ENCODE results near the gene EARS2.
"Not testable (repeated sequence)": the region's sequence is repeated elsewhere in the genome, so short reads cannot be mapped to it uniquely, and the experiment has no call there.

Gene EARS2

GRCh38 chr16:23523876-23524385 is 33.2 kb downstream of the EARS2 start:
- DNase-seq: no peak

DNA sequence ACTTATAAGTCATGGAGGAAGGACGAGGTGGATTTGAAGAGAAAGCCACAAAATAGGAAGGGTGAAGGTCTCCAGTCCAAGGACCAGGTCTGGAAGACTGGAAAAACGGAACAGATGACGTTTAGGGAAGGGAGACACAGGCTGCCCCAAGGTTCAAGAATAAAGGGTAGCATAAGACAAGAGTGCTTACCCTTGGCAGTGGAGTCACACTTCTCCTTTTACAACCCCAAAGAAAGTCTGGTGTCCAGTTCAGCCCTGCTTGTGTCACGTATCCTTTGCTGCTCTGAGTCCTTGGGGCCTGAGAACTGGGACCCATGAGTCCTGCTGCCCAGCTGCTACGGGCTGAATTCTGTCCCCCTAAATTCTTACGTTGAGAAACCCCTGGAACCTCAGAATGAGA is 33.8 kb downstream of the EARS2 start:
- DNase-seq: no peak

DNA sequence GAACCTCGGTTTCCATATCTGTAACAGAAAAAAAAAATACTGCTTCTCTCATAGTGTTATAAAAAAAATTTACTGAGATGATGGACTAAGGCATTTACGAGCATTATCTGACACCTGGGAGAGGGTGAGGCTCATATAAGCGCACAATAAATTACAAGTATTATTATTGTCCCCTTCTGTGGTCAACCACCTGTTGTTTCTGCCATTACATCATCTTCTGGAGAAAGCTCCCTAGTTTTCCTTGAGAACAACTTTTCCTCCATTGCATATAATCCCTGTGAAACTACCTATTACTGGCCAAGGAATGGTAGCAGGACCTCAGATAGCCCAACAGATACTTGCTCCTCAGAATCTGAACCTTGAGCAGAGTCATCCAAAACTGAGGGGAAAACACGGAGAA is 35.2 kb downstream of the EARS2 start:
- no peak for DNase-seq

- DNase-seq: no peak
Observed at GRCh38 chr16:23521037-23521743, 36.0 kb downstream of the EARS2 start.

GRCh38 chr16:23520500-23520899 is 36.6 kb downstream of the EARS2 start:
- no peak for DNase-seq

GRCh38 chr16:23519282-23519681 is 37.9 kb downstream of the EARS2 start:
- no peak for DNase-seq

DNA sequence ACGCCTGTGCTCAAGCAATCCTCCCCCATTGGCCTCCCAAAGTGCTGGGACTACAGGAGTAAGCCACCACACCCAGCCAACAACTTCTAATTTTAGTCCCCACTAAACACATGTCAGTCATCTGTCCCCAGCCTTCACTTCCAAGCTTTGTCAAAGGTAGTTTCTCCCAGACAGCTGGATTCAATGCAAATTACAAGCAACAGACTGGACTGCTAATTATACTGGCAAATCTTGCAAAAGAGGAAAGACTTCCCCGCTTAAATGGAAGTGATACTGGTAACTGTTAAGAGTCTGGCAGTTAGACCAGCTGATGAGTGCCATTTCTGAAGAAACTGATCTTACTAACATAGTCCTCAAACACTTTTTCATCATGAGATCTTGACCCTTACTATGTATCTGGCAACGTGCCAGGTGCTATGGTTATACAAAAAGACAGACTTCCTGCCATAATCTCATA is 38.7 kb downstream of the EARS2 start:
- DNase-seq: no peak

- DNase-seq: no peak
Observed at GRCh38 chr16:23516366-23517137, 40.6 kb downstream of the EARS2 start.

GRCh38 chr16:23515881-23516280 is 41.3 kb downstream of the EARS2 start:
- no peak for DNase-seq

GRCh38 chr16:23514381-23515152 is 42.6 kb downstream of the EARS2 start:
- no peak for DNase-seq

DNA sequence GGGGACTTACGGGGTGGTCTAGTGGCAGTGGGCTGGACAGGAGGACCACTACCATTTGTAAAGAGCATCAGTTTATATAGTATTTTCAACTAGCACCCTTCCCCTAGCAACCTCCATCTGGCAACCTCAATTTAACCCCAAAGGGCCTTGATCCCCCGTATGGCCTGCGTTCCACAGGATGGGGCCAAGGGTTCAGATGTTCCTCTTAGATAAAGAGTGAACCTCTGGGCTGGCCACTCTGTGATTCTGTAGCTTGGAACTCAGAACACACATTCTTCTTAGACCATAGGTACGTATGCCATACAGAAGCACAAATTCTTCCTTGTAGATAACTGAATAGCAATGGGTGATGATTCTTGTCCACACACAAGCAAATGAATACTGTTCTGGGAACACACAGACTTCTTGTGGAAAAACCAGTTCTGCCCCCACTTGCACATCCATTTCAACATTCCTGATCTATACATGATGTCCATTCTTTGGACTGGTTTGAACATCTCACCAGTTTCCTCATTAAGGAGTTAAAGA is 44.9 kb downstream of the EARS2 start:
- DNase-seq: no peak

GRCh38 chr16:23511731-23512130 is 45.4 kb downstream of the EARS2 start:
- DNase-seq: no peak

DNA sequence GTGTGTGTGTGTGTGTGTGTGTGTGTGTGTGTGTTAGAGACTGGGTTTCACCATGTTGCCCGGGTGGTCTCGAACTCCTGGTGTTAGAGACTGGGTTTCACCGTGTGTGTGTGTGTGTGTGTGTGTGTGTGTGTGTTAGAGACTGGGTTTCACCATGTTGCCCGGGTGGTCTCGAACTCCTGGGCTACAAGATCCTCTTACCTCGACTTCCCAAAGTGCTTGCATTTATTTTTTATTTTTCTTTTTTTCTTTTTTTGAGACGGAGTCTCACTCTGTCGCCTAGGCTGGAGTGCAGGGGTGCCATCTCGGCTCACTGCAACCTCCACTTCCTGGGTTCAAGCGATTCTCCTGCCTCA is 46.3 kb downstream of the EARS2 start:
- not testable (repeated sequence) for DNase-seq

DNA sequence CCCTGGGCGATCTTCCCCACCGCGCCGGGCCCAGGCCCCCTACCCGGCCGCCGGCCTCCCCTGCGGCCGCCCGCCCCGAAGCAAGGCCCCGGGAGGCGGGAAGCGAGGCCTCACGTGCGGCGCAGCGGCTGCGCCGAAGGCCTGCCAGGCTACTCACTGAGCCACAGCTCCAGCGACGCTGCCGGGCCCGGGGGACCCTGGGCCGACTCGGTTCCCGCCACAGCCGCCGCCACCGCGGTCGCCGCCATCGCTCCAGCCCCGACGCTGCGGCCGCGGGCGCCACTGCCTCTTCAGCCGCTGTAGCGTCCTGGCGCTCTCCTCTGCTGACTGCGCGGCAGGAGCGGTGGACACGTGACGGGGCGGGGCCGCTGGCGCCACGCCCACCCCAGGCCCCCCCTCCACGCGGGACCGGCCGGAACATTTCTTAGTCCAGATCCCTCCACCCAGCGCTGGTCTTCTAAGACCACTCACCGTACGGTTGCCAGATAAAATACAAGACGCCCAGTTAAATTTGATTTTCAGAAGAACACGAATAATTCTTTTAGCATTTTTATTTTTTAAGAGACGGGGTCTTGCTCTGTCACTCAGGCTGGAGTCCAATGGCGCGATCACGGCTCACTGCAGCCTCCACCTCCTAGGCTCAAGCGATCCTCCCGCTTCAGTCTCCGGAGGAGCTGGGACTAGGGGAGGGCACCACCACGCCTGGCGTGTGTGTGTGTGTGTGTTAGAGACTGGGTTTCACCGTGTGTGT is 46.8 kb downstream of the EARS2 start, which contains the start of gene GGA2:
GGA2 (minus strand) TSS at position 331 of the 751 bp plus-strand sequence; CDS start at position 248, 83 bp downstream.
- peak; percentile 96 for DNase-seq

DNA sequence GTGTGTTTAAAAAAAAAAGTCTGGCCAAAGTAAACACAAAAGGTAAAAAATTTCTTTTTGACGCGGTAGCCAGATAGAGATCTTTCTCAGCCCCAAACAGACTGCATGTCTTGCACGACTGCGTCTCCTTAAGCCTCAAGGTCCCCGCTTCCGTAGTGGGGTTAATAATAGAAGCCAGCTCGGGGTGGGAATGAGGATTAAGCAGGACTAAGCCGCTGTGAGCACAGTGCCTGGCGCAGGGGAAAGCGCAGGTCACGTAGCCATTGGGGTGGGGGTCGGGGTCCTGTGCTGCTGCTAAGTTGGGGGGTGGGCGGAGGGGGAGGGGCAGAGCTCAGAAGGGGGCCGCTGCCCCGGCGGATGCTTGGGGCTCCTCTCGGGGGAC is 47.4 kb downstream of the EARS2 start:
- peak; percentile 80 for DNase-seq

GRCh38 chr16:23509441-23509754 is 47.8 kb downstream of the EARS2 start:
- DNase-seq: no peak

DNA sequence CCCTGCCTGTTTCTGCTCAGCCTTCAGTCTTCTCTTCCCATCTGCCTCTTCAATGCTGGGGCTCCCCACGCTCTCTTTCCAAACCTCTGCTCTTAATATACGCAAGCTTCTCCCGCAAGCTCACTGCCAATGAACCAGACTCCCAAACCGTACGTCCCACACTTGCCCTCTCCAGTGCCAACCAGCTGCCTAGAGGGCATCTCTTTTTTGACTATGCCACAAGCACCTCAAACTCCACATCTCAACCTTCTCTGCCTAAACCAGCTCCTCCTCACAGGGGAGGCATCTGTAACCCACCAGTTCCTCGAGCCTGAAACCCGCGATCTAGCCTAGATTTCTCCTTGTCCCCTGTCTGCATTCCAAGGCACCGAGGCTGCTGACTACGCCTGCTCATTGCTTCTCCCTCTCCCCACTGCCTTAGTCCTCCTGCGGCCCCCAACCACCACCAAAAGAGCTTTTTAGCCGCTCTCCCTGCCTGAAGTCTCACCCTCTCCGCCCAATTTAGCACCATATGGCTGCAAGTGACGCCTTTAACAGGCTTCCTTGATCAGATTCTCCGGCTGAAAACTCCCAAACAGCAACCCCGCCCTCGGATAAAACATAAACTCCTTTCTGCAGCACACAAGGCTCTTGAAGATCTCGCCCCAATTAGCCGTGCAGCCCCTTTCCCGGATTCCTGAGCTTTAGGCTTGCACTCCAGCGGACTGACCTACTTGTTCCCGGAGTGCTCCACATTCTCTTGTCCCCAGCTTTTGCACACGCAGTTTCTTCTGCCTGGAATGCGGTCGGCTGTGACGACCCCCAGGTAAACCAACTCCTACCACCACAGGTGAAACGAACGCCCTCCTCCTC is 48.3 kb downstream of the EARS2 start:
- DNase-seq: peak; percentile 81

DNA sequence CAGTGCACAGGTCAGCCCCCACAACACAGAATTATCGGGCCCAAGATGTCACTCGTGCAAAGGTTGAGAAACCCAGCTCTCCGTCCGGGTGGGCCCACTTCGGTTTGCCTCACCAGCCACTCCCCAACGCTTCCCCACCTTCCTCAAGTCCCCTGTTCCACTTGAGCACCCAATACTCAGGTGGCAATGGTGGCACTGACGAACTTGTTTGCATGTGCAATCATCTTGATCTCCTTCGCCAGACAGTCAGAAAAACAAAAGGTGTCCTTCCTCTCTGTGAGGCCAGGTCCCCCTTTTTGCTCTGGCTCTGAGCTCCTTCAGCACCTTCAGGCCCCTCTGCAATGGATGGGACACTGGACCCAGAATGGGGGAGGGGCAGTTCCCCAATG is 50.5 kb downstream of the EARS2 start:
- no peak for DNase-seq

- peak; percentile 60 for DNase-seq
Observed at GRCh38 chr16:23505671-23506605, 51.2 kb downstream of the EARS2 start.

DNA sequence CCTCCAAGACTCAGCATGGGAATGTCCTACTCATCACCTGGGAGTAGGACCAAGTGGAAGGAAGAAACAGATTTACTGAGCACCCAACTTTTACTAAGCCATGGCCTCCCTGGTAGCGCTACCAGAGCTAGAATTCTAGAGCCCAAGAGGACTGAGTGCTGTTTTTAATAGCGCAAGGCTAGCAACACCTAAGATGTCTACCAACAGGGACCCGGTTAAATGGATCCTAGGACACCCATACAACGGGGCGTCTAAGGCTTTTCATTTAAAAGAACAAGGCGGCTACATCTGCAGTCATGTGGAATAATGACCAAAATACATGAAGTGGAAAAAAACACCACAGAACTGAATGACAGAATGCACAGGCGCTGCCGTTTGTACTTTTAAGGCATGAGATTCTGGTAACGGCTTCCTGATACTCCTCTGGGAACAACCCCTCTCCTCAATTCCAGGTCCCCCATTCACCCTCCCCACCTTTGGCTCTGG is 51.9 kb downstream of the EARS2 start:
- DNase-seq: peak; percentile 92
